ENCODE results near the gene ZBTB17. TPM values are rescaled to one million over a fixed set of nuclear protein-coding genes. Genes with fewer than 3 reads are reported as not detected.
"Not testable (repeated sequence)": the region's sequence is repeated elsewhere in the genome, so short reads cannot be mapped to it uniquely, and the experiment has no call there.

Gene ZBTB17
- total RNA-seq, 1 donor: 40.0 TPM

DNA sequence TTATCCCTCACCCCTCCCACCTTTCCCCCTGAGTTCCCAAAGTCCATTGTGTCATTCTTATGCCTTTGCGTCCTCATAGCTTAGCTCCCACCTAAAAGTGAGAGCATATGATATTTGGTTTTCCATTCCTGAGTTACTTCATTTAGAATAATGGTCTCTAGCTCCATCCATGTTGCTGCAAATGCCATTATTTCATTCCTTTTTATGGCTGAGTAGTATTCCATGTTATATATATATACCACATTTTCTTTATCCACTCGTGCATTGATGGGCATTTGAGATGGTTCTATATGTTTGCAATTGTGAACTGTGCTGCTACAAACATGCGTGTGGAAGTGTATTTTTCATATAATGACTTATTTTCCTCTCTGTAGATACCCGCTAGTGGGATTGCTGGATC lies 2.0 kb upstream of the ZBTB17 start:
- not testable (repeated sequence) for H3K4me3 ChIP-seq (ENCODE audit: low read length); H3K9me3 ChIP-seq (ENCODE audit: low read depth, low read length); H3K27me3 ChIP-seq (ENCODE audit: insufficient read depth, low read length)
- peaks cover 25% of the 10 kb centered on the region for H3K4me1 ChIP-seq (ENCODE audit: insufficient read depth, low read length)

- H3K4me1 ChIP-seq (ENCODE audit: insufficient read depth, low read length): peaks cover 29% of the 10 kb centered on the region
- H3K27me3 ChIP-seq (ENCODE audit: insufficient read depth, low read length): no peaks in the 10 kb centered on the region
- H3K9me3 ChIP-seq (ENCODE audit: low read depth, low read length): no peaks in the 10 kb centered on the region
- peak overlapping the region; percentile 79 for H3K4me3 ChIP-seq (ENCODE audit: low read length)
Measured at GRCh38 chr1:15975358-15975804, 520 bp downstream of the ZBTB17 start.

- Histone ChIP-seq H3K4me3 (ENCODE audit: low read length) (peak overlapping the region; percentile 79), H3K4me1 (ENCODE audit: insufficient read depth, low read length) (peaks cover 29% of the 10 kb centered on the region), H3K27me3 (ENCODE audit: insufficient read depth, low read length) (no peaks in the 10 kb centered on the region), H3K9me3 (ENCODE audit: low read depth, low read length) (no peaks in the 10 kb centered on the region)
Measured at GRCh38 chr1:15974855-15975254, 1.0 kb downstream of the ZBTB17 start.

DNA sequence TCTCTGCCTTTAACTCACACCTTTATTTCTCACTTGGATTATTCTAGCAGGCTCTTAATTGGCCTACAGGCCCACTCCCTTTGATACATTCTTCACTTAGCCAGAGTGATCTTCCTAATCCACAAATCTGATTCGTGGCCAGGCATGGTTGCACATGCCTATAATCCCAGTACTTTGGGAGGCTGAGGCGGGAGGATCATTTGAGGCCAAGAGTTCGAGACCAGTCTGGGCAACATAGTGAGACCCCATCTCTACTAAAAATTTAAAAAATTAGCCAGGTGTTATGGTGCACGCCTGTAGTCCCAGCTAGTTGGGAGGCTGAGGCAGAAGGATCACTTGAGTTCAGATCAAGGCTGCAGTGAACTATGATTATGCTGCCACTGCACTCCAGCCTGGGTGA lies 2.1 kb downstream of the ZBTB17 start:
- Histone ChIP-seq H3K27me3 (ENCODE audit: insufficient read depth, low read length) (no peaks in the 10 kb centered on the region), H3K4me3 (ENCODE audit: low read length) (no peak overlapping the region), H3K9me3 (ENCODE audit: low read depth, low read length) (no peaks in the 10 kb centered on the region), H3K4me1 (ENCODE audit: insufficient read depth, low read length) (peaks cover 29% of the 10 kb centered on the region)

GRCh38 chr1:15972409-15972808 lies 3.5 kb downstream of the ZBTB17 start:
- H3K4me3 ChIP-seq (ENCODE audit: low read length): no peak overlapping the region
- H3K4me1 ChIP-seq (ENCODE audit: insufficient read depth, low read length): peaks cover 36% of the 10 kb centered on the region

DNA sequence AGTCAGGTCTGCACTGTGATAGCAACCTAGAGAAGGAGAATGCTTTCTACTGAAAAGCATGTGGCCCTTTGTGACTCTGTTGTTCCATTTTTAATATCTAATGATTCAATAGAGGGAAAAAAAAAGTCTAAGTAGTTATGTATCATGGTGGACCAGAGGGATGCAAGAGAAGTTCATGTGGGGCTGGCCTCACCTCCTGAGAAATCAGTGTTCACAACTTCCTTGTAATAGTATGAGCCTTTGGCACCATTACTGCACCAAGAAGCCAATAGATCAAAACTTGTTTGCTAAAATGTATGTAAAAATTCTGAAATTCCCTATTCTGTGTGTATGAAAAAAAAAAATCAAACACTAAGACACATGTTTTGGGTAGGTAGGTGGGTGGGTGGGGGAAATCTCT lies 5.0 kb downstream of the ZBTB17 start:
- Histone ChIP-seq H3K27me3 (ENCODE audit: insufficient read depth, low read length) (no peaks in the 10 kb centered on the region), H3K9me3 (ENCODE audit: low read depth, low read length) (no peaks in the 10 kb centered on the region), H3K4me3 (ENCODE audit: low read length) (no peak overlapping the region), H3K4me1 (ENCODE audit: insufficient read depth, low read length) (peaks cover 45% of the 10 kb centered on the region)

More at GRCh38 chr1:15972409-15972808, 3.5 kb downstream of the ZBTB17 start:
- no peaks in the 10 kb centered on the region for H3K27me3 ChIP-seq (ENCODE audit: insufficient read depth, low read length)
- no peaks in the 10 kb centered on the region for H3K9me3 ChIP-seq (ENCODE audit: low read depth, low read length)

- no peak overlapping the region for H3K4me3 ChIP-seq (ENCODE audit: low read length)
- H3K9me3 ChIP-seq (ENCODE audit: low read depth, low read length): no peaks in the 10 kb centered on the region
- no peaks in the 10 kb centered on the region for H3K27me3 ChIP-seq (ENCODE audit: insufficient read depth, low read length)
- H3K4me1 ChIP-seq (ENCODE audit: insufficient read depth, low read length): peaks cover 48% of the 10 kb centered on the region
Measured at GRCh38 chr1:15969321-15969880, 6.5 kb downstream of the ZBTB17 start.

- Histone ChIP-seq H3K4me3 (ENCODE audit: low read length) (no peak overlapping the region), H3K27me3 (ENCODE audit: insufficient read depth, low read length) (no peaks in the 10 kb centered on the region), H3K4me1 (ENCODE audit: insufficient read depth, low read length) (peaks cover 52% of the 10 kb centered on the region), H3K9me3 (ENCODE audit: low read depth, low read length) (no peaks in the 10 kb centered on the region)
Measured at GRCh38 chr1:15968172-15968571, 7.7 kb downstream of the ZBTB17 start.

GRCh38 chr1:15966956-15967344 lies 9.0 kb downstream of the ZBTB17 start:
- no peak overlapping the region for H3K4me3 ChIP-seq (ENCODE audit: low read length)
- no peaks in the 10 kb centered on the region for H3K27me3 ChIP-seq (ENCODE audit: insufficient read depth, low read length)
- H3K4me1 ChIP-seq (ENCODE audit: insufficient read depth, low read length): peaks cover 58% of the 10 kb centered on the region
- no peaks in the 10 kb centered on the region for H3K9me3 ChIP-seq (ENCODE audit: low read depth, low read length)

GRCh38 chr1:15966081-15966955 lies 9.6 kb downstream of the ZBTB17 start:
- H3K27me3 ChIP-seq (ENCODE audit: insufficient read depth, low read length): no peaks in the 10 kb centered on the region
- no peaks in the 10 kb centered on the region for H3K9me3 ChIP-seq (ENCODE audit: low read depth, low read length)
- no peak overlapping the region for H3K4me3 ChIP-seq (ENCODE audit: low read length)
- peaks cover 56% of the 10 kb centered on the region for H3K4me1 ChIP-seq (ENCODE audit: insufficient read depth, low read length)

DNA sequence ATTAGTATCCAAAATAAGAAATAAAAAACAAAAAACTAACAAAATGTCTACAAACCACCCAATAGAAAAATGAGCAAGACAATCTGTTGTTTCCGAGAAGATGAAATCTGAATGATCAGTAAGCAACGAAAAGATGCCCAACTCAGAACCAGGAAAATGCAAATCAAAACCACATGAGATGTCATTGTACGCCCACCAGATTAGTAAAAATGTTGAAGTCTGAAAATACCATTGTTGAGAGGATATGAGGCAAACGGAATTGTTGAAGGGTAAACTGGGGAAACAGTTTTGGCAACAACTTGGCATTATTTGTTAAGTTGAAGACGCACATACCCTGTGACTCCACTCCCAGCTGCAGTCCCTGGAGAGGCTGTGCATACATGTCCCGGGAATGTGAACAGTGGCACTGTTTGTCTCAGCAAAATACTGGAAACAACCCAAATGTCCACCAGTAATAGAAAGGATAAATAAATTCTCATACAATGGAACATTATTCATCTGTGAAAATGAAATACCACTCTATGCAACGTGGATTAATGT lies 10.6 kb downstream of the ZBTB17 start:
- Histone ChIP-seq H3K4me1 (ENCODE audit: insufficient read depth, low read length) (peaks cover 56% of the 10 kb centered on the region), H3K4me3 (ENCODE audit: low read length) (no peak overlapping the region), H3K9me3 (ENCODE audit: low read depth, low read length) (no peaks in the 10 kb centered on the region), H3K27me3 (ENCODE audit: insufficient read depth, low read length) (no peaks in the 10 kb centered on the region)

DNA sequence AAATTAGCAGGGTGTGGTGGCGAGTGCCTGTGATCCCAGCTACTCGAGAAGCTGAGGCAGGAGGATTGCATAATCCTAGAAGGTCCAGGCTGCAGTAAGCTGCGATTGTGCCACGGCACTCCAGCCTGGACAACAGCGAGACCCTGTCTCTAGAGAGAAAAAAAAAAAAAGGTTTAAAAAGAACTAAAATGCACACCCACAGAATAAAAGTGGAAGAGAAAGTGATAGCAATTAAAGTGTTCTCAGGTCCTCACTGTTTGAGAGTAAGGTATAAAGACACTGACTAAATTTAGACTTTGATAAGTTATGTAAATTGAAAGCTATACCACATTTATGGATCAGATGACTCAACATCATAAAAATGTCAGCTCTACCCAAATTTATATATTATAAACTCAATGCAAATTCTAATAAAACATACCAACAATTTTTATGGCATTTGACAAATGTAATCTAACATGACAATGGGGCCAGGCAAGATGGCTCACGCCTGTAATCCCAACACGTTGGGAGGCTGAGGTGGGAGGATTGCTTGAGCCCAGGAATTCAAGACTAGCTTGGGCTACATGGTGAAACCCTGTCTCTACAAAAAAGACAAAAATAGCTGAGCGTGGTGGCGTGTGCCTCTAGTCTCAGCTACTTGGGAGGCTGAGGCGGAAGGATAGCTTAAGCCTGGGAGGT lies 11.8 kb downstream of the ZBTB17 start:
- peaks cover 56% of the 10 kb centered on the region for H3K4me1 ChIP-seq (ENCODE audit: insufficient read depth, low read length)
- no peaks in the 10 kb centered on the region for H3K9me3 ChIP-seq (ENCODE audit: low read depth, low read length)
- no peaks in the 10 kb centered on the region for H3K27me3 ChIP-seq (ENCODE audit: insufficient read depth, low read length)
- no peak overlapping the region for H3K4me3 ChIP-seq (ENCODE audit: low read length)

DNA sequence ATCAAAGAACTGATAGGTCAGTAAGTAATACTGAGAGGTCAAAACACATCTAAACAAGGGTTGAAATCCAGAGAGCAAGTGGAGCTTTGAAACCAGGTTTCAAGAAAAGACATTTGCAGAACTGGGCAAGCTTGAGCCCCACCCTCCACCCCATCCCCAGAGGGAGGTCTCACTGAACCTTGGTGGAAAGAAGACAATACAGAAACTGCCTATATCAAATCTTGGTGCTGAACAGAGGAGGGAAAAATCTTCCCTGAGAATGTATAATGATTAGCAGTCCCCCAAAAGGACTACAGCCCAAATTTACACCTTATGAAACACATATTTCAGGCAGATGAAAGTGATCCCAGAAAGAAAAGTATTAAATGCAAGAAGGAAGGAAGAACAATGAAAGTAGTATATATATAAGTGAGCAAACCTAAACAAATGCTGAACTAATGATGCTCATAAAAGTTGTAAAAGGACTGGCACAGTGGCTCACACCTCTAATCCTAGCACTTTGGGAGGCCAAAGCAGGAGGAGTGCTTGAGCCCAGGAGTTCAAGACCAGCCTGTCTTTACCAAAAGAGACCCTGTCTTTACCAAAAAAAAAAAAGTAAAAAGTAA lies 12.4 kb downstream of the ZBTB17 start:
- H3K27me3 ChIP-seq (ENCODE audit: insufficient read depth, low read length): no peaks in the 10 kb centered on the region
- H3K4me3 ChIP-seq (ENCODE audit: low read length): no peak overlapping the region
- H3K4me1 ChIP-seq (ENCODE audit: insufficient read depth, low read length): peaks cover 61% of the 10 kb centered on the region
- no peaks in the 10 kb centered on the region for H3K9me3 ChIP-seq (ENCODE audit: low read depth, low read length)

DNA sequence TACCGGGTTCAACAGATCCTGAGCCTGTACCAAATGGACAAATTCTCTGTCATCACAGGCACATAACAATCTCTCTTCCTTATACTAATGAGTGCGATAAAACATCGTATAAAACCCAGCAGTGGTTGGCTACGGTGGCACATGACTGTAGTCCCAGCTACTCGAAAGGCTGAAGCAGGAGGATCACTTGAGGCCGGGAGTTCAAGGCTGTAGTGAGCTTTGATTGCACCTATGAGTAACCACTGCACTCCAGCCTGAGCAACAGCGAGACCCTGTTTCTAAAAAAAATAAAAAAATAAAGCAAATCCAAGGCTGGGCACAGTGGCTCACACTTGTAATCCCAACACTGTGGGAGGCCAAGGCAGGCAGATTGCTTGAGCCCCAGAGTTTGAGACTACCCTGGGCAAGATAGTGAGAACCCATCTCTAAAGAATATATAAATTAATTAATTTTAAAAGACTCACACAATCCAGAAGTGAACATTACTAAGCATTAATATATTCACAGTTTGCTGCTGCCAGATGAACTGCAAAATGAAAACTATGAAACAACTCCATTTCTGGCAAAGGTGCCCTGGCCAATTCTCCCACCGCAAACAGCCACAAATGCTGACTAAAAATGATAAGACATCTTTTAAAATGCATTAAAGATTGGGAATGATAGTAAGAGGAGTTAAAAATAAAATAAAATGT lies 13.1 kb downstream of the ZBTB17 start:
- Histone ChIP-seq H3K4me1 (ENCODE audit: insufficient read depth, low read length) (peaks cover 62% of the 10 kb centered on the region), H3K9me3 (ENCODE audit: low read depth, low read length) (no peaks in the 10 kb centered on the region), H3K27me3 (ENCODE audit: insufficient read depth, low read length) (no peaks in the 10 kb centered on the region), H3K4me3 (ENCODE audit: low read length) (no peak overlapping the region)
